Endothelial cell of umbilical vein (primary cell): Measurements from ENCODE around the gene PRDM16. TPM values are rescaled to one million over a fixed set of nuclear protein-coding genes. Genes with fewer than 3 reads are reported as not detected.

Experiments used
- BruUV-seq: library from RNA; stranded (reverse); fragments of 400-500 nt; replicated peaks from 2 replicates; lab custom pipeline; 2021; lab: Mats Ljungman, UMichigan
- CTCF ChIA-PET: fragments of 300-600, 350-600 bp; sonication (Branson Sonifier 250); formaldehyde crosslinking; loops from one replicate; lab custom pipeline; 2021; ENCODE audit warnings: antibody characterized with exemption, inconsistent platforms; lab: Charles Lee
- POLR2A ChIA-PET: fragments of 300-600, 350-600 bp; sonication (Branson Sonifier 250); formaldehyde crosslinking; loops from one replicate; lab custom pipeline; 2021; ENCODE audit warnings: antibody characterized with exemption, inconsistent platforms; lab: Charles Lee
- DNase-seq: peaks from one replicate; pipeline ENCODE4 v3.0.0-alpha.2; 2011; ENCODE audit warnings: low read depth, low spot score
- FAIRE-seq: peaks from 2 replicates; lab custom pipeline; 2011; peaks lifted over from hg19 to GRCh38; lab: Jason Lieb, UNC
- H2AFZ ChIP-seq: 2 replicates; pipeline ENCODE4 v1.6.0; 2012; ENCODE audit warnings: low read depth, low read length, control low read depth, inconsistent platforms
- H3K27ac ChIP-seq: 2 replicates; pipeline ENCODE4 v1.5.1; 2011; ENCODE audit warnings: low read depth, mild to moderate bottlenecking, control low read depth, low read length, moderate library complexity; ENCODE audit not compliant: insufficient read depth
- H3K27me3 ChIP-seq, 2 experiments: 2 replicates each; pipeline versions ENCODE4 v1.6.0 to v1.6.1; 2011; ENCODE audit warnings: low read length in 2 of 2, mixed read lengths in 1 of 2; ENCODE audit not compliant: control insufficient read depth in 2 of 2, insufficient read depth in 2 of 2
- H3K36me3 ChIP-seq, 2 experiments: 2 replicates in 1 of 2; 3 replicates in 1 of 2; pipeline ENCODE4 v1.5.1; 2011; ENCODE audit warnings: low read length in 2 of 2, mild to moderate bottlenecking in 1 of 2, moderate library complexity in 1 of 2; ENCODE audit not compliant: control insufficient read depth in 2 of 2, insufficient read depth in 2 of 2; ENCODE audit errors: extremely low read depth in 1 of 2
- H3K4me1 ChIP-seq: 3 replicates; pipeline ENCODE4 v1.5.1; 2011; ENCODE audit warnings: mild to moderate bottlenecking, low read length; ENCODE audit not compliant: control insufficient read depth, insufficient read depth; ENCODE audit errors: extremely low read depth
- H3K4me2 ChIP-seq: 2 replicates; pipeline ENCODE4 v1.6.1; 2011; ENCODE audit warnings: low read length, control low read depth, mixed read lengths; ENCODE audit not compliant: insufficient read depth
- H3K4me3 ChIP-seq, 3 experiments: fragments of 200-600 bp in 1 of 3; sonication (generic), shearing (Covaris generic) in 1 of 3; replicated peaks in 1 of 3; 2 replicates each; pipeline ENCODE4 v1.5.1; 2011 to 2016; ENCODE audit warnings: control low read depth in 3 of 3, low read length in 3 of 3, mild to moderate bottlenecking in 2 of 3, inconsistent platforms in 1 of 3, low read depth in 1 of 3, moderate library complexity in 1 of 3; ENCODE audit not compliant: insufficient read depth in 1 of 3
- H3K79me2 ChIP-seq: 2 replicates; pipeline ENCODE4 v1.6.0; 2012; ENCODE audit warnings: low read length, inconsistent platforms; ENCODE audit not compliant: control insufficient read depth, insufficient read depth
- H3K9ac ChIP-seq: replicated peaks from 2 replicates; pipeline ENCODE3; 2011; ENCODE audit warnings: low read length, control low read depth; ENCODE audit not compliant: insufficient read depth; ENCODE audit errors: extremely low read depth
- H3K9me1 ChIP-seq: replicated peaks from 3 replicates; pipeline ENCODE4 v1.6.0; 2011; ENCODE audit warnings: mild to moderate bottlenecking, low read length; ENCODE audit not compliant: control insufficient read depth, insufficient read depth; ENCODE audit errors: extremely low read depth
- H3K9me3 ChIP-seq: replicated peaks from 2 replicates; pipeline ENCODE4 v1.5.1; 2012; ENCODE audit warnings: low read length, inconsistent platforms; ENCODE audit not compliant: control insufficient read depth, insufficient read depth
- H4K20me1 ChIP-seq: replicated peaks from 2 replicates; pipeline ENCODE3; 2011; ENCODE audit warnings: mild to moderate bottlenecking, low read length; ENCODE audit not compliant: control insufficient read depth, insufficient read depth; ENCODE audit errors: extremely low read depth
- EZH2 ChIP-seq: IDR thresholded peaks from 2 replicates; pipeline ENCODE4 v1.6.1; 2012; ENCODE audit warnings: borderline replicate concordance, low read depth, mild to moderate bottlenecking, moderate library complexity, low read length, inconsistent platforms; ENCODE audit not compliant: severe bottlenecking
- FOS ChIP-seq: IDR thresholded peaks from 2 replicates; pipeline ENCODE4 v1.6.1; 2011; ENCODE audit warnings: mild to moderate bottlenecking, low read length, moderate library complexity, borderline replicate concordance; ENCODE audit not compliant: insufficient read depth
- GATA2 ChIP-seq: IDR thresholded peaks from 2 replicates; pipeline ENCODE4 v1.7.0; 2011; ENCODE audit warnings: low read depth, mild to moderate bottlenecking, moderate library complexity, mixed read lengths, low read length; ENCODE audit not compliant: insufficient read length, insufficient read depth
- JUN ChIP-seq: IDR thresholded peaks from 2 replicates; pipeline ENCODE4 v1.6.1; 2011; ENCODE audit warnings: borderline replicate concordance, low read depth; ENCODE audit not compliant: insufficient read length, insufficient read depth
- MYC ChIP-seq: IDR thresholded peaks from one replicate; pipeline ENCODE4 v1.6.1; 2011; ENCODE audit warnings: mild to moderate bottlenecking, low read depth, low read length
- POLR2A ChIP-seq: IDR thresholded peaks from 2 replicates; pipeline ENCODE4 v1.6.1; 2012; ENCODE audit warnings: low read depth, mild to moderate bottlenecking, control low read depth, low read length
- POLR2AphosphoS5 ChIP-seq: IDR thresholded peaks from 2 replicates; pipeline ENCODE4 v1.6.1; 2012; ENCODE audit warnings: low read depth, mild to moderate bottlenecking, control low read depth, low read length, moderate library complexity; ENCODE audit not compliant: insufficient read depth
- dilution Hi-C: fragments of 300-500 bp; cut with MboI; formaldehyde crosslinking; loops from one replicate; pipeline ENCODE4 v1.15.0; 2019; ENCODE audit warnings: low sequenced_read_pairs; ENCODE audit not compliant: extremely low pct_ligation_motif_present
- intact Hi-C: fragments of 100-400 bp; cut with micrococcal nuclease; formaldehyde crosslinking; loops from one replicate; pipeline ENCODE4 v1.10.0; 2022
- polyA plus RNA-seq, 4 experiments: library from polyadenylated mRNA; depleted of rRNA in 3 of 4; stranded (reverse) in 3 of 4; unstranded in 1 of 4; fragments of >200 nt; gene quantifications; 2 replicates each; pipeline versions ENCODE4 v1.2.1 to v1.2.3, GENCODE V29; 2011 to 2012; ENCODE audit warnings: missing spikeins in 1 of 4
- total RNA-seq: library from RNA; stranded (reverse); gene quantifications from 2 replicates; pipeline ENCODE4 v1.2.3, GENCODE V29; 2021
- TF ChIP-seq, protein P1 (sequence below): IDR thresholded peaks from 2 replicates; pipeline ENCODE4 v1.6.1; 2011; ENCODE audit not compliant: insufficient read depth, insufficient read length
- TF ChIP-seq, protein P2 (sequence below), 2 donors: IDR thresholded peaks; 1 replicate in 1 of 2; 2 replicates in 1 of 2; pipeline ENCODE4 v1.5.1; 2011; ENCODE audit warnings: low read length in 2 of 2, mild to moderate bottlenecking in 2 of 2, moderate library complexity in 2 of 2, control low read depth in 1 of 2, inconsistent platforms in 1 of 2, low read depth in 1 of 2; ENCODE audit not compliant: insufficient read depth in 1 of 2; ENCODE audit errors: extremely low read depth in 1 of 2

Gene PRDM16
- total and polyA plus RNA-seq, 2 donors (not counting 3 experiments of a cell fraction or from before 2014, with no cell fraction given) = not detected

DNA sequence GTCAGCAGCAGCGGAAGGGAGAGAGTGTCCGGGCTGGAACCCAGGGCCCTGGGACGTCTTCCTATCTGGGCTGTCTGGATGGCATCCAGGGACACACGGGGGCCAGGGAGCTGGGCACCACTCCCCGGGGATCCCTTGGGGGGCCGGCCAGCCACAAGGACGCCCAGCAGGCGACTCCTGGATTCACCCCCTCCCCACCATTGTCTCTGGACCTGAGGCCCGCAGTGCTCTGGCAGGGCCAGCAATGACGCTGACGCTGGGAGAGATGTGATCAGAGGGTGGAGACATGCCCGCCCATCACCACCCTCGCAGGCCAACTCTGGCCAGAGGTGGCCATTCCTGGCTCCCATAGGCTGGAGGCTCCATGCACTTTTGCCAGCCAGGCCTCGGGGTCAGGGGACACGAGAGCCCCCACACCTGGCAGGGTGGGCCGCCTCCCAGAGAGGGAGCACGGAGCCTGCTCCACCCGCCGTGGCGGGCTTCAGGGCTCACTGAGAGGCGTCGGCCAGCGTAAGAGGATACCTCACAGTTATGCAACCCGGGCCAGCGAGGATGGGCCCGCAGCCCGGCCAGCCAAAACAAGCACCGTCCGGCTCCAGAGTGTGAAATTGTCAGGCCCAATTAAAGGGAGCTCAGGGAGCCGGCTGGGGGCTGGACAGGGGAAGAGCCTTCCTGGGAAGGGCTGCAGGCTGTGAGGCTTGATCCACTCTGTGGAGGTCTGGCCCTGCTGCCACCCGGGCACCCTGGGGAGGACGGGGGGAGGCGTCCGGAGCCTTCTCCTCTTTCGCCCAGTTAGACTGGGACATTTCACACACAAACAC lies 37.4 kb upstream of the PRDM16 start:
- Histone ChIP-seq H3K27me3 (no peaks in the 10 kb centered on the region), H2AFZ (no peak overlapping the region), H3K9me1 (no peaks in the 10 kb centered on the region), H3K4me1 (no peaks in the 10 kb centered on the region), H3K4me2 (no peak overlapping the region), H3K9me3 (peaks cover 2% of the 10 kb centered on the region), H3K79me2 (no peaks in the 10 kb centered on the region), H3K27ac (no peak overlapping the region), H4K20me1 (no peaks in the 10 kb centered on the region), H3K36me3 (no peaks in the 10 kb centered on the region), H3K4me3 (no peak overlapping the region), H3K9ac (no peak overlapping the region)
- dilution Hi-C loops = no loop called here
- intact Hi-C loops = no loop called here
- ChIA-PET POLR2A (no interaction called here), CTCF (no interaction called here)
- no peak for DNase-seq
- no peak for FAIRE-seq
- no TSS peak for BruUV-seq
- TF ChIP-seq, protein P1, sequence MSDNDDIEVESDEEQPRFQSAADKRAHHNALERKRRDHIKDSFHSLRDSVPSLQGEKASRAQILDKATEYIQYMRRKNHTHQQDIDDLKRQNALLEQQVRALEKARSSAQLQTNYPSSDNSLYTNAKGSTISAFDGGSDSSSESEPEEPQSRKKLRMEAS = no peak
- TF ChIP-seq POLR2A (no peak), JUN (no peak), GATA2 (no peak), POLR2AphosphoS5 (no peak), FOS (no peak), MYC (no peak), EZH2 (no peak)
- TF ChIP-seq, protein P2, sequence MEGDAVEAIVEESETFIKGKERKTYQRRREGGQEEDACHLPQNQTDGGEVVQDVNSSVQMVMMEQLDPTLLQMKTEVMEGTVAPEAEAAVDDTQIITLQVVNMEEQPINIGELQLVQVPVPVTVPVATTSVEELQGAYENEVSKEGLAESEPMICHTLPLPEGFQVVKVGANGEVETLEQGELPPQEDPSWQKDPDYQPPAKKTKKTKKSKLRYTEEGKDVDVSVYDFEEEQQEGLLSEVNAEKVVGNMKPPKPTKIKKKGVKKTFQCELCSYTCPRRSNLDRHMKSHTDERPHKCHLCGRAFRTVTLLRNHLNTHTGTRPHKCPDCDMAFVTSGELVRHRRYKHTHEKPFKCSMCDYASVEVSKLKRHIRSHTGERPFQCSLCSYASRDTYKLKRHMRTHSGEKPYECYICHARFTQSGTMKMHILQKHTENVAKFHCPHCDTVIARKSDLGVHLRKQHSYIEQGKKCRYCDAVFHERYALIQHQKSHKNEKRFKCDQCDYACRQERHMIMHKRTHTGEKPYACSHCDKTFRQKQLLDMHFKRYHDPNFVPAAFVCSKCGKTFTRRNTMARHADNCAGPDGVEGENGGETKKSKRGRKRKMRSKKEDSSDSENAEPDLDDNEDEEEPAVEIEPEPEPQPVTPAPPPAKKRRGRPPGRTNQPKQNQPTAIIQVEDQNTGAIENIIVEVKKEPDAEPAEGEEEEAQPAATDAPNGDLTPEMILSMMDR (IDR thresholded peaks at IDR 0.05; ENCODE audit: extremely low read depth in 1 of 2, insufficient read depth in 1 of 2, low read depth in 1 of 2, low read length in 2 of 2) = no peak
